ENCODE measurements around the gene PHETA1.

PHETA1 gene

DNA sequence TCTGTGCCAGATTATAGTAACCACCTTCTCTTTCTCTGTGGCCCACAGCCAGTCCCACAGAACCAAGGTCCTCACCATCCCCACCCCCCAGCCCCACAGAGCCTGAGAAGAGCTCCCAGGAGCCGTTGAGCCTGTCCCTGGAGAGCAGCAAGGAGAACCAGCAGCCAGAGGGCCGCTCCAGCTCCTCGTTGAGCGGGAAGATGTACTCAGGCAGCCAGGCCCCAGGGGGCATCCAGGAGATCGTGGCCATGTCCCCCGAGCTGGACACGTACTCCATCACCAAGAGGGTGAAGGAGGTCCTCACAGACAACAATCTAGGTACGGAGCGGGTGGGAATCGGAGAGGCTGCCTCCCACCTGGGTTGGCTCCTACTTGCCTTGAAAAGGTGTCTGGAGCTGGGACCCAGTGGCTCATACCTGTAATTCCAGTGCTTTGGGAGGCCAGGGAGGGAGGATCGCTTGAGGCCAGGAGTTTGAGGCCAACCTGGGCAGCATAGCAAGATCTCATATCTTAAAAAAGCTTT lies 34.4 kb downstream of the PHETA1 start:
- Mint-ChIP-seq H3K4me3 (no peak overlapping the region), H3K36me3 (no peaks in the 10 kb centered on the region), H3K27ac (no peak overlapping the region), H3K27me3 (no peaks in the 10 kb centered on the region), H3K4me1 (no peaks in the 10 kb centered on the region), H3K9me3 (no peaks in the 10 kb centered on the region)

DNA sequence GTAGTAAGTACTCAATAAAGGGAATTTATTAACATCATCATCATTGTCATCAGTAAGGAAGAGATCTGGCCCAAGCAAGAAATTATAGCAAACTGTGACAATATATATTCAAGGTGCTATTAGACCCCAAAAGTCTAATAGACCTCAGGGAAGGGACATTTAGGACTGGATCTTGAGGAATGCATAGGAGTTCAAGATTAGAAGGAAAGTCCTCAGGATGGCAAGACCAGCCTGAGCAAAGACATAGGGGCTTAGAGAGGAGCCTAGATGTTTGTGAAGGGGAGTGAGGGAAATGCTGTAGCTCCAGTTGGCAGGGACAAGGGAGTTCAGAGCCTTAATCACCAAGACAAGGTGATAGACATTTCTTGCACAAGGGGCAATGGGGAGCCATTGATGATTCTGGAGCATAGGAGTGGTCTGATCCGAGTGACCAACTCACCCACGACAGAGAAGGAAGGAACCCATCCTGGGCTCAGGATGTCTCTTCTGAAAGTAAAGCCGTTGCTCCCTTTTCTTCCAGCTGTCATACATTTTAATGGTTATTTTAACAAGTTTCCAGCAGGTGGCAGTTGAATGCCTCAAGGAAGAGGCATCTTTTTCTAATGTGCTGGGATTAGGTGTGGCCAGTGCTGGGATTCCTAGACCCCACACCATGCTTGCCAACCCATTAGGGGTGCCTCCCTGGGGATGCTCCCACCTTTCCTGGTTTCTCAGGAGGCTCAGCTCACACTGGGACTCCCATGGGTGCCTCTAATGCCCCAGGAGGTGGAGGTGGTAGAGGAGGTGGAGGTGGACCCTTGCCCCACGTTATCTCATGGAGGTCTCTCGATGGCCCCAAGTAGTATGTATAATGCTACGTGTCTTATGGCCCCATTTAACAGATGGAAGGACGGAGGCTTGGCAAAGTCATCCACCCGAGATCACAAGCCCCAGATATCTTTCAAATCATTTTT lies 37.8 kb downstream of the PHETA1 start:
- no peaks in the 10 kb centered on the region for H3K27me3 Mint-ChIP-seq
- H3K9me3 Mint-ChIP-seq: no peaks in the 10 kb centered on the region
- H3K27ac Mint-ChIP-seq: no peak overlapping the region
- no peak overlapping the region for H3K4me3 Mint-ChIP-seq
- H3K36me3 Mint-ChIP-seq: no peaks in the 10 kb centered on the region
- H3K4me1 Mint-ChIP-seq: no peaks in the 10 kb centered on the region

DNA sequence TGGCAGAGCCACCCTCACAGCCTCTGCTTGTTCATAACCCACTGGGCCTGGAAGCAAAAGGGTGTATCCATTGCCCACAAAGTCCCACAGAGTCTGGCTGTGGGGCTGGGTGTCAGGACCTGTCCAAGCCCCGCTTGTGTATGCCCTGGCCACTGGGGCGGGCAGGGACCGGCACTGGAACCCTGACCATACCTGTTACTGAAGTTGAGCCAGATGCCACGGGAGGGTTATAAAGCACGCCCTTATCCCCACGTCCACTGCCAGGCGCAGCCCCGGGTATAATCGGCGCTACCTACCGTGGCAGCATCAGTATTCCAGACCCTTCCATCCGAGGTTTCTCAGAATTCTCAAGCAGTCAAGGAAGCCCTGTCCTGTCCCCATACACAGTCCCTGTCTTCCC lies 40.8 kb downstream of the PHETA1 start:
- no peak overlapping the region for H3K27ac Mint-ChIP-seq
- no peaks in the 10 kb centered on the region for H3K9me3 Mint-ChIP-seq
- H3K4me3 Mint-ChIP-seq: no peak overlapping the region
- H3K27me3 Mint-ChIP-seq: no peaks in the 10 kb centered on the region
- no peaks in the 10 kb centered on the region for H3K4me1 Mint-ChIP-seq
- H3K36me3 Mint-ChIP-seq: no peaks in the 10 kb centered on the region

DNA sequence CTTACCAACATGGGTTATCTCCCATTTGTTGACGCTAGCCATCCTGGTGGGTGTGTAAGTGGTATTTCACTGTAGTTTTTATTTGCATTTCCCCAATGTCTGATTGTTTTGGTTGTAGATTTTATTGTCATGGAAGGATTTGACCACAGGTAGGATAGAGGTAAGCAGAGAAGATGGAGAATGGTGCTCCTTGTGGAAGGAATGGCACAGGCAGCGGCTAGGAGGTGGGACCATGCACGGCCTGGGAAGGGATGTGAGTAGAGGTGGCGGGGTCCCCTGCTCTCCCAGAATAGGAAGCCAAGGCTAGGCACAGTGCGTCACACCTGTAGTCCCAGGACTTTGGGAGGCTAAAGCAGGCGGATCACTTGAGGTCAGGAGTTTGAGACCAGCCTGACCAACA lies 41.4 kb downstream of the PHETA1 start:
- Mint-ChIP-seq H3K4me3 (no peak overlapping the region), H3K4me1 (no peaks in the 10 kb centered on the region), H3K27me3 (no peaks in the 10 kb centered on the region), H3K9me3 (no peaks in the 10 kb centered on the region), H3K27ac (no peak overlapping the region), H3K36me3 (no peaks in the 10 kb centered on the region)

DNA sequence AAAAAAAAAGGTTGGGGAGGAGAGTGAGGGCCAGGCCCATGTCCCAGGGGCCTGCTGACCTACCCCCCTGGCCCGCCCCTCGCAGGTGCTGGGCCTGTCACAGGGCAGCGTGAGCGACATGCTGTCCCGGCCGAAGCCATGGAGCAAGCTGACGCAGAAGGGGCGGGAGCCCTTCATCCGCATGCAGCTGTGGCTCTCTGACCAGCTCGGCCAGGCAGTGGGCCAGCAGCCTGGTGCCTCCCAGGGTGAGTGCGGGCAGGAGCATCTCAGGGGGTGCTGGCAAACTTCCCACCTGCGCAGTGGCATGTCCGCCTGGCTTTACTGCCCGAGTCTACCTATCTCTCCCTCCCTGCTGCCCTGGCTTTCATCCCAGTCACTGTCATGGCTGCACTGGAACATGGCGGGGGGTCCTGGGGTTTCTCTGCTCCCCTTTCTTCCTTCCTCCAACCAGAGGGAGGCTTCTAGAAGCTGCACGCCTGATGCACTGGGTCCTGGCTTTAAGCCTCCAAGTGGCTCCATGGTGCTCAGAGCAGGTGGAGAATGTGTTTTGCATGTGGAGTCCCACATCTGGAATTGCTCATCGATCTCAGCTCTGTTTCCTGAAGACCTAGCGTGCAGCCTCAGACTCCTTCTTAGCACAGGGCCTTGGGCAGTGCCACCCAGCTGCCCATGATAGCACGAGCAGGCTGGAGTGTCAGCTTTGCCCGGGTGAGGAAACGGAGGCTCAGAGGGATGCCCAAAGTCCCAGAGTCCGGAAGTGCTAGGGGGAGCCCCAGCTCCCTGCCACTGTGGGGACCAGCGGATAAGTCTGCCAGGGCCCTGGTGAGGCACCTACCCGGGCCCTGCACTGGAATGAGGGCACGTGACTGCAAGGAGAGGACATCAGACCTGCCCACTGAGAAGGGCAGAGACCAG lies 46.3 kb downstream of the PHETA1 start:
- Mint-ChIP-seq H3K9me3 (no peaks in the 10 kb centered on the region), H3K4me1 (no peaks in the 10 kb centered on the region), H3K27me3 (no peaks in the 10 kb centered on the region), H3K36me3 (no peaks in the 10 kb centered on the region), H3K4me3 (no peak overlapping the region), H3K27ac (peak overlapping the region; percentile 57)

DNA sequence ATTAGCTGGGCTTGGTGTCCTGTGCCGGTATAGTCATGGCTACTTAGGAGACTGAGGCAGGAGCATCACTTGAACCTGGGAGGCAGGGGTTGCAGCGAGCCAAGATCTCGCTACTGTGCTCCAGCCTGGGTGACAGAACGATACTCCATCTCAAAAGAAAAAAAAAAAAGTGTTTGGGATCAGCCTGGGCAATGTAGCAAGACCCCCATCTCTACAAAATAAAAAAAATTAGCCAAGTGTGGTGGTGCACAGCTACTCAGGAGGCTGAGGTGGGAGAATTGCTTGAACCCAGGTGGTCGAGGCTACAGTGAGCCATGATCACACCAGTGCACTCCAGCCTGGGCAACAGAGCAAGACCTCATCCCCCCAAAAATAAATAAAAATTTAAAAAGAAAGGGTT lies 47.6 kb downstream of the PHETA1 start:
- Mint-ChIP-seq H3K27me3 (no peaks in the 10 kb centered on the region), H3K4me1 (no peaks in the 10 kb centered on the region), H3K4me3 (no peak overlapping the region), H3K36me3 (no peaks in the 10 kb centered on the region), H3K9me3 (no peaks in the 10 kb centered on the region), H3K27ac (no peak overlapping the region)

DNA sequence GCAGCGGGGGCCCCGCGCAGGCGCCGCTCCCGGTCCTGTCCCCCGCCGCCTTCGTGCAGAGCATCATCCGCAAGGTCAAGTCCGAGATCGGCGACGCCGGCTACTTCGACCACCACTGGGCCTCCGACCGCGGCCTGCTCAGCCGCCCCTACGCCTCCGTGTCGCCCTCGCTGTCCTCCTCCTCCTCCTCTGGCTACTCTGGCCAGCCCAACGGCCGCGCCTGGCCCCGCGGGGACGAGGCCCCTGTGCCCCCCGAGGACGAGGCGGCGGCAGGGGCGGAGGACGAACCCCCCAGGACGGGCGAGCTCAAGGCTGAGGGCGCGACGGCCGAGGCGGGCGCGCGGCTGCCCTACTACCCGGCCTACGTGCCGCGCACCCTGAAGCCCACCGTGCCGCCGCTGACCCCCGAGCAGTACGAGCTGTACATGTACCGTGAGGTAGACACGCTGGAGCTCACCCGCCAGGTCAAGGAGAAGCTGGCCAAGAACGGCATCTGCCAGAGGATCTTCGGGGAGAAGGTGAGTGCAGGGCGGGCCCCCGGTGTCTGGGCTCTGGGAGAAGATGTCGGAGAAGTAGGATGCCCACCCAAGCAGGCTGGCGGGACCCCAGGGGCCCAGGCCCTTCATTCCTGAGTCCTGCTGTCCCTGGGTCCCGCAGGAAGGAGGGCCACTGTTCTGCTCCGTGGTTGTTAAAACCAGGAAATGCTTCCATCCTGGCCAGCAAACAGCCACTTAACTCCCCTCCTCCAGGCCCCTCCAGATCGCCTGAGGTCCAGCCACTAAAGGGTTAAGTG lies 48.4 kb downstream of the PHETA1 start:
- H3K4me1 Mint-ChIP-seq: no peaks in the 10 kb centered on the region
- H3K9me3 Mint-ChIP-seq: no peaks in the 10 kb centered on the region
- no peaks in the 10 kb centered on the region for H3K36me3 Mint-ChIP-seq
- H3K27me3 Mint-ChIP-seq: no peaks in the 10 kb centered on the region
- no peak overlapping the region for H3K27ac Mint-ChIP-seq
- no peak overlapping the region for H3K4me3 Mint-ChIP-seq

DNA sequence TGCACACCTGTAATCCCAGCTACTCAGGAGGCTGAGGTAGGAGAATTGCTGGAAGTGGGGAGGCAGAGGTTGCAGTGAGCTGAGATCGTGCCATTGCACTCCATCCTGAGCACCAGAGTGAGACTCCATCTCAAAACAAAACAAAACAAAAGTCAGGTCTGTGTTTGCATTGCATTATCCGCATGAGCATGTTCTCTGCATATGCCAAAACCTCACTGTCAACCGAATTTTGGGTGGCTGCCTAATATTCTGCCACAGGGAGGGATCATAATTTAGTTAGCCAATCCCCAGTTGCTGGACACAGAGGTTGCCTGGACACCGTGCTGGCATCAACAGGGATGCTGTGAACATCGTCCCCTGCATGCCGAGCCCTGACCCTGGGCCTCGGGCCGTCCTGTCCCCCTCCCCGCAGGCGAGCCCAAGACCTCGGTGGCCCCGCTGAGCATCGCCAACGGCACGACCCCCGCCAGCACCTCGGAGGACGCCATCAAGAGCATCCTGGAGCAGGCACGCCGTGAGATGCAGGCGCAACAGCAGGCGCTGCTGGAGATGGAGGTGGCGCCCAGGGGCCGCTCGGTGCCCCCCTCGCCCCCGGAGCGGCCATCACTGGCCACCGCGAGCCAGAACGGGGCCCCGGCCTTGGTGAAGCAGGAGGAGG lies 49.2 kb downstream of the PHETA1 start:
- Mint-ChIP-seq H3K27me3 (no peaks in the 10 kb centered on the region), H3K4me1 (no peaks in the 10 kb centered on the region), H3K4me3 (no peak overlapping the region), H3K27ac (no peak overlapping the region), H3K9me3 (no peaks in the 10 kb centered on the region), H3K36me3 (no peaks in the 10 kb centered on the region)

DNA sequence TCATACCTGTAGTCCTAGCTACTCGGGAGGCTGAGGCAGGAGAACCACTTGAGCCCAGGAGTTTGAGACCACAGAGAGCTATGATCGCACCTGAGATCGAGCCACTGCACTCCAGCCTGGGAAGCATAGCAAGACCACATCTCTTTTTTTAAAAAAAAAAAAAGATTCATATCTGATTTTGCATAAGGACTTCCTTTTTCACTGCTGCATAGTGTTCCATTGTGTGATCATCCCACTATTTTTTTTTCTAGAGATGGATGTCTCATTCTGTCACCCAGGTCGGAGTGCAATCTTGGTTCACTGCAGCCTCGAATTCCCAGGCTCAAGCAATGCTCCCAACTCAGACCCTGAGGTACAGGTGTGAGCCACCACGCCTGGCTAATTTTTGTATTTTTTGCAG lies 50.4 kb downstream of the PHETA1 start:
- no peaks in the 10 kb centered on the region for H3K36me3 Mint-ChIP-seq
- H3K27ac Mint-ChIP-seq: no peak overlapping the region
- H3K27me3 Mint-ChIP-seq: peaks cover 4% of the 10 kb centered on the region
- H3K4me3 Mint-ChIP-seq: no peak overlapping the region
- no peaks in the 10 kb centered on the region for H3K9me3 Mint-ChIP-seq
- peaks cover 6% of the 10 kb centered on the region for H3K4me1 Mint-ChIP-seq

DNA sequence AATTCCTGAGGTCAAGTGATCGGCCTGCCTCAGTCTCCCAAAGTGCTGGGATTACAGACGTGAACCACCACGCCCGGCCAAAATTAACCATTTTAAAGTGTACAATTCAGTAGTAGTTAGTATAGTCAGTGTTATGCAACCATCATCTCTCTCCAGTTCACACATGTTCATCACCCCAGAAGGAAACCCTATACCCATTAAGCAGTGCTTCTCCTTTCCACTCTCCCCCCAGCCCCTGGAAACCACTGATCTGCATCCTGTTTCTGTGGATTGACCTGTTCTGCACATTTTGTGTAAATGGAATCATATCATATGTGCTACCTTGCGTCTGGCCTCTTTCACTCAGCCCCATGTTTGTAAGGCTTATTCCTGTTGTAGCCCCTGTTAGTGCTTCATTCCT lies 52.2 kb downstream of the PHETA1 start:
- Mint-ChIP-seq H3K9me3 (no peaks in the 10 kb centered on the region), H3K27ac (no peak overlapping the region), H3K27me3 (peaks cover 4% of the 10 kb centered on the region), H3K4me3 (no peak overlapping the region), H3K4me1 (peaks cover 6% of the 10 kb centered on the region), H3K36me3 (no peaks in the 10 kb centered on the region)

DNA sequence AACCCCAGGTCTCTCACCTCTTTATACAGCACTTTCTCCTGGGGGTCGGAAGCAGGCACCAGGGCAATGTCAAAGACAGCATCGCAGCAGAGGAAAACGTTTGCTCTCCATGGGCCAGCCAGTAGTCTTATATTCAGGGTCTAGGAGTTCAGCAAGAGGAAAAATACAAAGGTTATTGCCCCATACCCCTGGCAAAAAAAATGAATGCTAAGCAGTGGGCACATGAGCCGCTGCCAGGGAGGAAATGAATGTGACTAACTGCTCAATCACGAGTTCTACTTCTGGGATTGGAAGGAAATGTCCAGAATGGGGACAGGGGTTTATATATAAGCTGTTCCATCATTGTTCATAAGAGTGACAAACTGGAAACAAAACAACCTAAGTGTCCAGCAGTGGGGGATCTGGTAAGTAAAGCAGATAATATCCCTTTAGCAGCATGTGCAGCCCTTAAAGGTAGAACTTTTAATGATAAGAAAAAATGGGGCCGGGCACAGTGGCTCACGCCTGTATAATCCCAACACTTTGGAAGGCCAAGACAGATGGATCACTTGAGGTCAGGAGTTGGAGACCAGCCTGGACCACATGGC lies 53.8 kb downstream of the PHETA1 start:
- H3K27me3 Mint-ChIP-seq: peaks cover 4% of the 10 kb centered on the region
- H3K36me3 Mint-ChIP-seq: no peaks in the 10 kb centered on the region
- no peak overlapping the region for H3K4me3 Mint-ChIP-seq
- peaks cover 6% of the 10 kb centered on the region for H3K4me1 Mint-ChIP-seq
- no peaks in the 10 kb centered on the region for H3K9me3 Mint-ChIP-seq
- no peak overlapping the region for H3K27ac Mint-ChIP-seq

DNA sequence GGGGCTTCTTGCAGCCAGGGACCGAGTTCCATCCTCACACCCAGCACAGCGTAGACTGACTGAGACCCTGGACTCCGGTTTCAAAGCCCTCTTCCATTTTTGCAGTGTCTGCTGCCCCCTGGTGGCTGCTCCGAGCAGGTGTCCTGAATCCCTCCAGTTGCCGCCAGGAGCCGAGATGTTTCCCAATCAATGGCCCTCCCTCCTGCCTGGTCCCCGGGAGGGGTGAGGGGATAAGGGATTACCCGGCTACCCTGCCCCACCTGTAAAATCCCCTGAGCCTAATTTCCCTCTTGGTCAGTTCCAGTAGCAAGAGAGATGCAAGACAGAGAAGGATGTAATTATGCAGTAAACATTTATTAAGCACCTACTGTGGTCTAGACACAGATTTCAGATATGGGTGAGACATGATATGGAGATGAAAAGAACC lies 55.0 kb downstream of the PHETA1 start:
- Mint-ChIP-seq H3K9me3 (no peaks in the 10 kb centered on the region), H3K4me1 (peaks cover 15% of the 10 kb centered on the region), H3K27ac (no peak overlapping the region), H3K27me3 (peaks cover 4% of the 10 kb centered on the region), H3K36me3 (no peaks in the 10 kb centered on the region), H3K4me3 (no peak overlapping the region)

DNA sequence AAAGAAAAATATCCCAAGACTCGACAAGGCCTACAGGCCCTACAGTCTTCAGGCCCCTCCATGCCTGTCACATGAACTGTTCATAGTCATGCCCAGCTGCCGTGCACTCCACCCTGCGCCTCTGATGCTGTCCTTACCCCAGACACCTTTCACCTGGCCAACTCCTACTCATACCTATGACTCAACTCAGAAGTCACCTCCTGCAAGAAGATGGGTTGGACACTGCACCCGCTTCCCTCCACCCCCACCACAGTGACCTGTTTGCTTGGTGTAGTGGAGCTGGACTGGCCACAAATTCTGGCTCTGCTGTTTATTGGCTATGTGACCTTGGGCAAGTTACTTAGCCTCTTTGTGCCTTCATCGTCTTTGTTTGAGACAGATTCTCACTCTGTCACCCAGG lies 56.2 kb downstream of the PHETA1 start:
- H3K27me3 Mint-ChIP-seq: peaks cover 4% of the 10 kb centered on the region
- no peak overlapping the region for H3K27ac Mint-ChIP-seq
- H3K9me3 Mint-ChIP-seq: no peaks in the 10 kb centered on the region
- no peak overlapping the region for H3K4me3 Mint-ChIP-seq
- H3K4me1 Mint-ChIP-seq: peaks cover 15% of the 10 kb centered on the region
- H3K36me3 Mint-ChIP-seq: no peaks in the 10 kb centered on the region

DNA sequence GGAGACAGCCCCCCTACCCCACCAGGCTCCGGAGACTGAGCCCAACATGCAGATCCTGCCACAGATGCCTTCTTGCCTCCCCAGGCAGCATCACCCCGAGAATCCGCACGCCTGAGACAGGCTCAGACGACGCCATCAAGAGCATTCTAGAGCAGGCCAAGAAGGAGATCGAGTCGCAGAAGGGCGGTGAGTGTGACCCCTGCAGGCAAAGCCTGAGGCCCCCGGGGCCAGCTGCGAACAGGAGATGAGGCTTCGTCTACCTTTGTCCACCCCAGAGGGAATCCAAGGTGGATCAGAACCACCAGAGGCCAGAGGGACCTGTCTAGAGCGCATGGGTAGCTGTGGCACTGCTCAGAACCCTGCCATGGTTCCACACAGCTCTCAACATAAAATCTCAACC lies 56.9 kb downstream of the PHETA1 start:
- Mint-ChIP-seq H3K27me3 (peaks cover 4% of the 10 kb centered on the region), H3K4me3 (no peak overlapping the region), H3K27ac (no peak overlapping the region), H3K4me1 (peaks cover 15% of the 10 kb centered on the region), H3K9me3 (no peaks in the 10 kb centered on the region), H3K36me3 (no peaks in the 10 kb centered on the region)

Data from activated naive CD4-positive, alpha-beta T cell treated with anti-CD3 and anti-CD28 coated beads, Interleukin-2, amount 50 U/mL, for 24 hours (primary cell).